Measurements from ENCODE around the gene RNF187. TPM values are rescaled to one million over a fixed set of nuclear protein-coding genes. Genes with fewer than 3 reads are reported as not detected.

The RNF187 gene
- total RNA-seq, 1 donor from 2014 or later: 129 TPM

GRCh38 chr1:228486596-228487335, 416 bp upstream of the RNF187 start:
- Mint-ChIP-seq H3K36me3 (ENCODE audit: low read depth, unreplicated experiment) (peaks cover 10% of the 10 kb centered on the region), H3K9me3 (ENCODE audit: unreplicated experiment) (no peaks in the 10 kb centered on the region), H3K27me3 (ENCODE audit: low read depth, unreplicated experiment) (peaks cover 6% of the 10 kb centered on the region), H3K4me3 (ENCODE audit: unreplicated experiment) (peak overlapping the region; percentile 95), H3K27ac (ENCODE audit: unreplicated experiment) (peak overlapping the region; percentile 99), H3K4me1 (ENCODE audit: low read depth, unreplicated experiment) (peaks cover 14% of the 10 kb centered on the region)
- TF ChIP-seq, protein P1, sequence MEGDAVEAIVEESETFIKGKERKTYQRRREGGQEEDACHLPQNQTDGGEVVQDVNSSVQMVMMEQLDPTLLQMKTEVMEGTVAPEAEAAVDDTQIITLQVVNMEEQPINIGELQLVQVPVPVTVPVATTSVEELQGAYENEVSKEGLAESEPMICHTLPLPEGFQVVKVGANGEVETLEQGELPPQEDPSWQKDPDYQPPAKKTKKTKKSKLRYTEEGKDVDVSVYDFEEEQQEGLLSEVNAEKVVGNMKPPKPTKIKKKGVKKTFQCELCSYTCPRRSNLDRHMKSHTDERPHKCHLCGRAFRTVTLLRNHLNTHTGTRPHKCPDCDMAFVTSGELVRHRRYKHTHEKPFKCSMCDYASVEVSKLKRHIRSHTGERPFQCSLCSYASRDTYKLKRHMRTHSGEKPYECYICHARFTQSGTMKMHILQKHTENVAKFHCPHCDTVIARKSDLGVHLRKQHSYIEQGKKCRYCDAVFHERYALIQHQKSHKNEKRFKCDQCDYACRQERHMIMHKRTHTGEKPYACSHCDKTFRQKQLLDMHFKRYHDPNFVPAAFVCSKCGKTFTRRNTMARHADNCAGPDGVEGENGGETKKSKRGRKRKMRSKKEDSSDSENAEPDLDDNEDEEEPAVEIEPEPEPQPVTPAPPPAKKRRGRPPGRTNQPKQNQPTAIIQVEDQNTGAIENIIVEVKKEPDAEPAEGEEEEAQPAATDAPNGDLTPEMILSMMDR (IDR thresholded peaks at IDR 0.05; ENCODE audit: insufficient read depth, low read depth, low read length): no peak
- TF ChIP-seq EZH2 (IDR thresholded peaks at IDR 0.05; ENCODE audit: insufficient read depth, low read length): no peak
- H3K27me3 ChIP-seq (ENCODE audit: insufficient read depth, low read length): no peaks in the 10 kb centered on the region
- peak overlapping the region; percentile 98 for H3K27ac ChIP-seq (ENCODE audit: low read depth, low read length)
- H3K4me2 ChIP-seq (ENCODE audit: low read length): peak overlapping the region; percentile 95
- H3K79me2 ChIP-seq (ENCODE audit: insufficient read depth, low read length): peaks cover 29% of the 10 kb centered on the region
- DNase-seq (ENCODE audit: low read depth) (peak; percentile 92), FAIRE-seq (no peak)
- peak overlapping the region; percentile 67 for H3K4me3 ChIP-seq (ENCODE audit: insufficient read depth, low read depth, low read length)
- peak overlapping the region; percentile 86 for H3K9ac ChIP-seq (ENCODE audit: low read length)
- H3K4me1 ChIP-seq (ENCODE audit: insufficient read depth, low read length): peaks cover 9% of the 10 kb centered on the region
- no peaks in the 10 kb centered on the region for H3K9me3 ChIP-seq (ENCODE audit: insufficient read depth, low read depth, low read length)
- H3K36me3 ChIP-seq (ENCODE audit: insufficient read depth, low read length): peaks cover 7% of the 10 kb centered on the region
- H4K20me1 ChIP-seq (ENCODE audit: insufficient read depth, low read length): peaks cover 29% of the 10 kb centered on the region
- H2AFZ ChIP-seq (ENCODE audit: low read depth, low read length): peak overlapping the region; percentile 100

GRCh38 chr1:228488125-228488817, 1.1 kb downstream of the RNF187 start:
- Mint-ChIP-seq H3K9me3 (ENCODE audit: unreplicated experiment) (no peaks in the 10 kb centered on the region), H3K4me1 (ENCODE audit: low read depth, unreplicated experiment) (peaks cover 14% of the 10 kb centered on the region), H3K36me3 (ENCODE audit: low read depth, unreplicated experiment) (peaks cover 17% of the 10 kb centered on the region), H3K4me3 (ENCODE audit: unreplicated experiment) (peak overlapping the region; percentile 90), H3K27me3 (ENCODE audit: low read depth, unreplicated experiment) (peaks cover 2% of the 10 kb centered on the region), H3K27ac (ENCODE audit: unreplicated experiment) (peak overlapping the region; percentile 26)
- Histone ChIP-seq H3K27ac (ENCODE audit: low read depth, low read length) (no peak overlapping the region), H3K4me1 (ENCODE audit: insufficient read depth, low read length) (peaks cover 9% of the 10 kb centered on the region), H4K20me1 (ENCODE audit: insufficient read depth, low read length) (peaks cover 32% of the 10 kb centered on the region), H3K4me3 (ENCODE audit: insufficient read depth, low read depth, low read length) (peak overlapping the region; percentile 67), H3K9ac (ENCODE audit: low read length) (peak overlapping the region; percentile 86), H3K79me2 (ENCODE audit: insufficient read depth, low read length) (peaks cover 29% of the 10 kb centered on the region), H2AFZ (ENCODE audit: low read depth, low read length) (peak overlapping the region; percentile 100), H3K9me3 (ENCODE audit: insufficient read depth, low read depth, low read length) (no peaks in the 10 kb centered on the region), H3K4me2 (ENCODE audit: low read length) (peak overlapping the region; percentile 95), H3K27me3 (ENCODE audit: insufficient read depth, low read length) (no peaks in the 10 kb centered on the region), H3K36me3 (ENCODE audit: insufficient read depth, low read length) (peaks cover 7% of the 10 kb centered on the region)
- no peak for TF ChIP-seq EZH2 (IDR thresholded peaks at IDR 0.05; ENCODE audit: insufficient read depth, low read length)
- TF ChIP-seq, protein P1 (IDR thresholded peaks at IDR 0.05; ENCODE audit: insufficient read depth, low read depth, low read length): no peak
- no peak for FAIRE-seq
- no peak for DNase-seq (ENCODE audit: low read depth)

Data from astrocyte (in vitro differentiated cells and primary cell).